A549 (cell line): Measurements from ENCODE around the gene OTOP3.

ENCODE experiments used
- BHLHE40 ChIP-seq: IDR thresholded peaks from 2 replicates; pipeline ENCODE4 v1.6.1; 2012; ENCODE audit warnings: low read depth, low read length, inconsistent platforms
- CEBPB ChIP-seq, 2 experiments: fragments of >200 bp in 1 of 2; sonication (Bioruptor Twin) in 1 of 2; formaldehyde crosslinking in 1 of 2; IDR thresholded peaks; 2 replicates each; pipeline ENCODE4 v1.6.1; 2012 to 2016
- JUN ChIP-seq, 2 experiments: fragments of >200 bp; sonication (Bioruptor Twin); formaldehyde crosslinking; IDR thresholded peaks; 2 replicates in 1 of 2; 3 replicates in 1 of 2; pipeline ENCODE4 v1.6.1; 2016 to 2017
- MAFK ChIP-seq: fragments of 450-650 bp; IDR thresholded peaks from 2 replicates; pipeline ENCODE4 v1.6.1; 2014; ENCODE audit not compliant: partially characterized antibody
- RFX5 ChIP-seq: fragments of 450-650 bp; IDR thresholded peaks from 2 replicates; pipeline ENCODE4 v1.7.1; 2014; ENCODE audit warnings: antibody characterized with exemption, mild to moderate bottlenecking, moderate library complexity
- ZC3H11A ChIP-seq: fragments of 450-650 bp; IDR thresholded peaks from 2 replicates; pipeline ENCODE4 v1.6.1; 2014; ENCODE audit warnings: antibody characterized with exemption, mild to moderate bottlenecking
- TF ChIP-seq, protein P1 (sequence below): fragments of >200 bp; sonication (Bioruptor Twin); formaldehyde crosslinking; IDR thresholded peaks from 3 replicates; pipeline ENCODE4 v1.5.1; 2016
- TF ChIP-seq, protein P2 (sequence below): IDR thresholded peaks from 2 replicates; pipeline ENCODE4 v1.6.1; 2012

DNA sequence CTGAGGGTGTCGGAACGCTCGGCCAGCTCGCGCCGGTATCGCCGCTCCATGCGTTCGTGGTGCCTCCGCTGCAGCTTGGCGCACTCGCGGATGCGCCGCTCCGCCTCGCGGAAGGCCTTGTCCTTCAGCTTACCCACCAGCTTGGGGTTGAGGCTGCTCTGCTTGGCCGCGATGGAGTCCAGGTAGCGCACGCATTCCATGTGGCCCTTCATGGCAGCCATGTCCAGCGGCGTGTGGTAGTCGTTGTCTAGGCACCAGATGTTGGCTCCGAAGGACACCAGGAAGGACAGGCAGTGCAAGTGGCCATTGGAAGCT lies 15.4 kb upstream of the OTOP3 start:
- TF ChIP-seq BHLHE40 (no peak), MAFK (no peak), RFX5 (no peak), CEBPB (IDR thresholded peaks at IDR 0.05) (no peak), JUN (IDR thresholded peaks at IDR 0.05) (no peak), ZC3H11A (no peak)
- TF ChIP-seq, protein P1, sequence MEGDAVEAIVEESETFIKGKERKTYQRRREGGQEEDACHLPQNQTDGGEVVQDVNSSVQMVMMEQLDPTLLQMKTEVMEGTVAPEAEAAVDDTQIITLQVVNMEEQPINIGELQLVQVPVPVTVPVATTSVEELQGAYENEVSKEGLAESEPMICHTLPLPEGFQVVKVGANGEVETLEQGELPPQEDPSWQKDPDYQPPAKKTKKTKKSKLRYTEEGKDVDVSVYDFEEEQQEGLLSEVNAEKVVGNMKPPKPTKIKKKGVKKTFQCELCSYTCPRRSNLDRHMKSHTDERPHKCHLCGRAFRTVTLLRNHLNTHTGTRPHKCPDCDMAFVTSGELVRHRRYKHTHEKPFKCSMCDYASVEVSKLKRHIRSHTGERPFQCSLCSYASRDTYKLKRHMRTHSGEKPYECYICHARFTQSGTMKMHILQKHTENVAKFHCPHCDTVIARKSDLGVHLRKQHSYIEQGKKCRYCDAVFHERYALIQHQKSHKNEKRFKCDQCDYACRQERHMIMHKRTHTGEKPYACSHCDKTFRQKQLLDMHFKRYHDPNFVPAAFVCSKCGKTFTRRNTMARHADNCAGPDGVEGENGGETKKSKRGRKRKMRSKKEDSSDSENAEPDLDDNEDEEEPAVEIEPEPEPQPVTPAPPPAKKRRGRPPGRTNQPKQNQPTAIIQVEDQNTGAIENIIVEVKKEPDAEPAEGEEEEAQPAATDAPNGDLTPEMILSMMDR: no peak
- TF ChIP-seq, protein P2, sequence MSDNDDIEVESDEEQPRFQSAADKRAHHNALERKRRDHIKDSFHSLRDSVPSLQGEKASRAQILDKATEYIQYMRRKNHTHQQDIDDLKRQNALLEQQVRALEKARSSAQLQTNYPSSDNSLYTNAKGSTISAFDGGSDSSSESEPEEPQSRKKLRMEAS: no peak
